Suppressor macrophage treated with lipopolysaccharide for 1 hour (primary cell): Measurements from ENCODE around the gene DMRT2.

Experiments used
- DNase-seq, 3 donors: peaks; one replicate each; pipeline ENCODE4 v3.0.0-alpha.2; 2020 to 2022

The DMRT2 gene

GRCh38 chr9:1047591-1048230, 2.4 kb upstream of the DMRT2 start:
- DNase-seq: peak in 1 of 3 donors; percentile 30

GRCh38 chr9:1048231-1048619, 1.9 kb upstream of the DMRT2 start:
- DNase-seq: no peak

- DNase-seq: peak in 1 of 3 donors; percentile 30
These were observed 1.3 kb upstream of the DMRT2 start for GRCh38 chr9:1048811-1049210.

- no peak for DNase-seq
These were observed 516 bp upstream of the DMRT2 start for GRCh38 chr9:1049641-1050040.

DNA sequence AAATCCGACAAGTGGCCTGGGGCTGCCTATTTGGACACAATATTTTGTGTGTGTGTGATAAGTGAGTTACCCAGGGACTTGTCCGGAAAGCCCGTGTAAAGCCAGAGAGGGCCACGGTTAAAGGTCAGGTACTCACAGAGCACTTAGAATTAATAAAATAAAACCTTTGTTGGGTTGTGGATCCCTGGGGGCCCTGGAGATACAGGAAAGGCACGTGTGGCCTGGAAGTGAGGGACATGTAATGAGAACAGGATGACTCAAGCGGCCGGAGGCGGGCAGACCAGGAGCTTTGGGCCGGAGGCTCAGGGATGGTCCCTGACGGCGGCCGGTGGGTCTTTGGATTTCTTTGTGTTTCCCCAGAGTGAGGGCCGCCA, 1.0 kb downstream of the DMRT2 start:
- DNase-seq: no peak

GRCh38 chr9:1051584-1052275, 1.6 kb downstream of the DMRT2 start:
- no peak for DNase-seq

GRCh38 chr9:1052365-1053281, 2.5 kb downstream of the DMRT2 start:
- DNase-seq: no peak

DNA sequence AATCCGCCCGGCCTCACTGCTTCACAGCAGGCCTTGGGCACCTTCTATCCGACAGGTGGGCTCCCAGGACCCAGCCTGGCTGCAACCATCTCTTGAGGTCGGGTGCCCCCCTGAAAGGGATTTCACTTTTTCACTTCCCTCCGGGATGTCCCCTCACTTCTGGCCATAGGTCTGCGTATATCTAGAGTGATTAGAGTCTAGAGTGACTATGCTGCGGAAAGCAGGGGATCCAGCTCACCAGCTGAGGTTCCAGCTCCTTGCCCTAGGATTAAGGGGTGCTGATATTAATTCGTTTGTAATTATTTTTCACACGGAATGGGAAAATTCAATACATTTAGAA, 3.1 kb downstream of the DMRT2 start:
- no peak for DNase-seq

DNA sequence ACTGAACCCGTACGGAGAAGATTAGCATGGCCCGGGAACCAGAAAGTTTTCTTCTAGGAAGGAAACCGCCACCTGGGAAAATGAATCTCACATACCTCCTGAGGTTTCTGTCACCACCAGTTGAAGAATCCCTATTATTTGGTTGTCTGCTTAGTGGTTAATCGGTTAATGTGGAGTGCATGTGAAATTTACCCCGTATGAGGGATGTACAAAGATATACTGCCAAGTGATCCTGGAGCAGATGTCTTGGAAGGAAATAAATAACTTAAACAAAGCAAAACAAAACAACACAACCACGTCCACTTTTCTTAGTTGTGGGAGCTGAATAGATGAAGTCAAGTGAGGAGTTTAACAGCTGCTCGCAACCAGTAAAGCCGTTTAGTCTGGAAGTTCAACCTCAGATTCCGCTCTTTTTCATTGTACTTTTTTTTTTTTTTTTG, 3.8 kb downstream of the DMRT2 start:
- no peak for DNase-seq

GRCh38 chr9:1055166-1055565, 5.0 kb downstream of the DMRT2 start:
- no peak for DNase-seq

- no peak for DNase-seq
These were observed 7.8 kb downstream of the DMRT2 start for GRCh38 chr9:1057910-1058309.

GRCh38 chr9:1058826-1059487, 8.8 kb downstream of the DMRT2 start:
- DNase-seq: no peak

DNA sequence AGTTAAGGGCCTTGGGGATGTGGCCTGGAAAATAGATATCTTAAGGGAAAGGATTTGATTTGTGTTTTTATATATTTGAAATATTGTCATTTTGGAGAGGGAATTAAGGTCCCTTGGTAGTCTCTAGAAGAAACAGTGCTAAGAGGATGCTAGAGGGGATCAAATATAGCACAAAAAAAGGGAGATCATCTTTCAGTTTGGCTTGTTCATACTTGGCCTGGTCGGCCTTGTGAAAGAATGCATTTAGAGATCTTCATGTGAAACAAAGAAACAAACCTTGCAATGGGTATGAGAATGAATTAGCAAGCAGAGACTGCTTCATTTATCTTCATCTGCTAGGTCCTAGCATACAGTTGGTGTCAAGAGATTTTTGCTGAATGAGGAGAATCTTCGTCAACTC, 15.0 kb downstream of the DMRT2 start:
- no peak for DNase-seq

GRCh38 chr9:1070692-1071091, 20.5 kb downstream of the DMRT2 start:
- no peak for DNase-seq

GRCh38 chr9:1071730-1072129, 21.6 kb downstream of the DMRT2 start:
- no peak for DNase-seq

DNA sequence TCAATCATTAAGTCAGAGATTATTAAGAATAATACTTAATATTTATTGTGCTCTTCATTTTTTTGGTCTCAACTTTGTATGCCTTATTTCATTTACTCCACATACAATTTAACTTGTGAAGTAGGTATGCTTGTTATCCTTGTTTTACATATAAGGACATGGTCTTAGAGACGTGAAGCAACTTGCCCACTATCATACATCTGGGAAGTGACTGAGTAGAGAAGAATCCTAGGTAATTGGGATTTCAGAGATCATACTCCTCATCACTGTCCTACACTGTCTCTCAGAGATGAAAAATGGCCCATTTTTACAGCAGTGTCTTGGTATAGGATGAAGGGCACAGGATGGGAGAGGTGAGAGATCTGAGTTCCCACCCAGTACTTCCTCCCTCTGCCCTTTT, 23.3 kb downstream of the DMRT2 start:
- DNase-seq: no peak

DNA sequence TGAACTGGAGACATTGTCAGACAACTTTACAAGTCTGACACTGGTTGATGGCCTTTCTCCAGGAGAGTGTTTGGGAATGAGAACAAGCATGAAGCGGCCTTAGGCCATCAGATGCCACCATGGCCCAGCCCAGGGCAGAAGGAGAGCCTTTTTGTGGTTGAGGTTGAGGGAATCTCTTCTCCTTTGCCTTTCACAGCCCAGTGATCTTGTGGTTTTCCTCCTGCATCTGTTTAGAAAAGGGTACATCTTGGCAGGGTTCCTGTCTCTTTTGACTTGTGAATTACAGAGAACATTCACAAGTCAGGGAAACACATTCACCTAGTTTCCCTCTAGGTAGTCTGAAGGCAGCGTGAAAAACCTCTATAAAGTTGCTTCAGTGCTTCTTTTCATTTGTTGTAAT, 27.5 kb downstream of the DMRT2 start:
- no peak for DNase-seq

GRCh38 chr9:1083325-1083913, 33.3 kb downstream of the DMRT2 start:
- DNase-seq: peak in 1 of 3 donors; percentile 4

DNA sequence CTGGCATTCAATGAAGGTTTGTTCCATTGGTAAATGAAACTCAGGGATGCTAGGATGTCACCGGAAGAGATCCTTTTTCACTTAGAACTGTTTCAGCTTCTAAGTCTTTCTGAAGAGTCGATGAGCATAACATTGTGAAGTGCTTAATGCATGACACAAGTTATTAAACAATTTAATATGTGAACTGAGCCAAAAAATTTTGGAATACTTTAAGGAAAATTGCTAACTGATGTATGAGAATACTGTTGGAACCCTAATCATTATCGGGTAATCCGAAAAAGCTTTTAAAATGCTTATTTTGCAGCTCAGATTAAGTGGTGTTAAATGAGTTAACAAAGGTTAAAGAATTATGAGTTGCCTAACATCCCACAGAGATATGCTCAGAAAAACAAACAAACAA, 34.9 kb downstream of the DMRT2 start:
- no peak for DNase-seq

DNA sequence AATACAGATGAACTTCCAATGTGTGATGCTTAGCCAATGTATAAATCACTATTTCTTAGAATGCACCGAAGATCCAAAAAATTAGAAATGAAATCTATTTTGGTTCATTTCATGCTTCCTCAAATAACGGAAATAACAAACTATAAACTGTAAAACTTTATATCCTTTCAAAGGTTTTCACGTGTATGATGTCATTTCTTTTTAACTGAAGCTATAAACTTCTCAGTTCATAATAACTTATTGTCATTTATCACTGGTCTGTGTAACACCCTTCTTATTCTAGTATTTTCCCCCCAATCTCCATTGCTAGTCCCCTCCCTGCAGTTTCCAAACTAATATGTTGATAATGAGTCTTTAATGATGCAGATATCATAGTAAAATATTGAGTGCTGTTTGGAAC, 36.4 kb downstream of the DMRT2 start:
- no peak for DNase-seq

DNA sequence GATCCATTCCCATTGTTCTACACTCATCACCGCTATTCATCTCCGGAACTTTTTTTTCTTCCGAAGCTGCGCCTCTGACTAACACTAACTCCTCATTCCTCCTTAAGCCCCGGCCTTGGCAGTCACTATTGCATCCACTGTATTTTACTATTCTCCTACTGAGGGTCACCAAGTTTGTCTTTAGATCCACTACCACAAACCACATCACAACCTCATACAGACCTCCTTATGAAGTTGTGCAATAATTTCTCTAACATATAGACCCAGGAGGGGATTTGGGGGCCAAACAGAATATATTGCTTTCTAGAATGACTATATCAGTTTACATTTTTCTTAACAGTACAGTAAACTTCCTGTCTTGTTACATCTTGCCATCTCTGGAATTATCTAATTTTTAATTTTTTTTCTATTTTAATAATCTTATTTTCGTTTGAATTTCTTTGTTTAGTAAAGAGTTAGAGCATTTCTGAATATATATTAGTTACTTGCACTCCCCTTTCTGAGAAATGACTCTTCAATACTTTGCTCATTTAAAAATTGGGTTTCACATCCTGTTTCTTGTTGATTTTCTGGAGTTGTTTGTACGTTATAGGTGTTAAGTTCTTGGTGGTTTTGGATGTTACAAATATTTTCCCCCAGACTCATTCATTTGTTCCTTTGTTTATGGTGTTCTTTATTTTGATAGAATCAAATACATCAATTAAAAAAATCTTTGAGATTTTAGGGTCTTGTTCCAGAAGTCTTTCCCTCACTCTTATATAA, 37.1 kb downstream of the DMRT2 start:
- no peak for DNase-seq

GRCh38 chr9:1094749-1095148, 44.6 kb downstream of the DMRT2 start:
- no peak for DNase-seq
